MCF 10A (cell line): ENCODE measurements around the gene BTG2. TPM values are rescaled to one million over a fixed set of nuclear protein-coding genes. Genes with fewer than 3 reads are reported as not detected.

ENCODE experiments used
- BruUV-seq: library from RNA; stranded (reverse); fragments of 400-500 nt; replicated peaks from 2 replicates; lab custom pipeline; 2021; lab: Mats Ljungman, UMichigan
- CTCF ChIA-PET: fragments of 300-600 bp; sonication (Branson Sonifier 250); formaldehyde crosslinking; extraction: SDS; loops from one replicate; lab custom pipeline; 2021; ENCODE audit warnings: antibody characterized with exemption, inconsistent platforms; lab: Yijun Ruan, JAX
- POLR2A ChIA-PET: fragments of 300-600, 350-650 bp; sonication (Branson Sonifier 250); formaldehyde crosslinking; extraction: SDS; loops from one replicate; lab custom pipeline; 2020; ENCODE audit warnings: antibody characterized with exemption, inconsistent platforms; lab: Yijun Ruan, JAX
- DNase-seq: peaks from one replicate; pipeline ENCODE4 v3.0.0-alpha.2; 2018; ENCODE audit not compliant: unreplicated experiment
- H3K27ac Mint-ChIP-seq: one replicate; pipeline ENCODE4 v1.8.0; 2022; ENCODE audit warnings: mild to moderate bottlenecking, low read depth, mixed read lengths; ENCODE audit not compliant: unreplicated experiment
- H3K27me3 Mint-ChIP-seq: one replicate; pipeline ENCODE4 v1.8.0; 2022; ENCODE audit warnings: mixed read lengths; ENCODE audit not compliant: insufficient read depth, unreplicated experiment
- H3K36me3 Mint-ChIP-seq: one replicate; pipeline ENCODE4 v1.8.0; 2022; ENCODE audit warnings: mild to moderate bottlenecking, moderate library complexity, mixed read lengths; ENCODE audit not compliant: insufficient read depth, unreplicated experiment
- H3K4me1 Mint-ChIP-seq: one replicate; pipeline ENCODE4 v1.8.0; 2022; ENCODE audit warnings: mixed read lengths; ENCODE audit not compliant: insufficient read depth, unreplicated experiment
- H3K4me3 Mint-ChIP-seq: one replicate; pipeline ENCODE4 v1.8.0; 2022; ENCODE audit warnings: mild to moderate bottlenecking, moderate library complexity, mixed read lengths; ENCODE audit not compliant: unreplicated experiment
- H3K9me3 Mint-ChIP-seq: one replicate; pipeline ENCODE4 v1.8.0; 2022; ENCODE audit warnings: mixed read lengths; ENCODE audit not compliant: unreplicated experiment
- CTCF ChIP-seq: fragments of 200-600 bp; IDR thresholded peaks from one replicate; pipeline ENCODE4 v1.8.0; 2022; ENCODE audit warnings: antibody characterized with exemption, mild to moderate bottlenecking; ENCODE audit not compliant: unreplicated experiment
- intact Hi-C: fragments of 100-400 bp; cut with micrococcal nuclease; formaldehyde crosslinking; loops from 2 replicates; pipeline ENCODE4 v1.14.1; 2022
- total RNA-seq: library from RNA; stranded (reverse); gene quantifications from 2 replicates; pipeline ENCODE4 v1.2.3, GENCODE V29; 2022

Gene BTG2
- total RNA-seq, 1 experiment from 2014 or later = 44.4 TPM

DNA sequence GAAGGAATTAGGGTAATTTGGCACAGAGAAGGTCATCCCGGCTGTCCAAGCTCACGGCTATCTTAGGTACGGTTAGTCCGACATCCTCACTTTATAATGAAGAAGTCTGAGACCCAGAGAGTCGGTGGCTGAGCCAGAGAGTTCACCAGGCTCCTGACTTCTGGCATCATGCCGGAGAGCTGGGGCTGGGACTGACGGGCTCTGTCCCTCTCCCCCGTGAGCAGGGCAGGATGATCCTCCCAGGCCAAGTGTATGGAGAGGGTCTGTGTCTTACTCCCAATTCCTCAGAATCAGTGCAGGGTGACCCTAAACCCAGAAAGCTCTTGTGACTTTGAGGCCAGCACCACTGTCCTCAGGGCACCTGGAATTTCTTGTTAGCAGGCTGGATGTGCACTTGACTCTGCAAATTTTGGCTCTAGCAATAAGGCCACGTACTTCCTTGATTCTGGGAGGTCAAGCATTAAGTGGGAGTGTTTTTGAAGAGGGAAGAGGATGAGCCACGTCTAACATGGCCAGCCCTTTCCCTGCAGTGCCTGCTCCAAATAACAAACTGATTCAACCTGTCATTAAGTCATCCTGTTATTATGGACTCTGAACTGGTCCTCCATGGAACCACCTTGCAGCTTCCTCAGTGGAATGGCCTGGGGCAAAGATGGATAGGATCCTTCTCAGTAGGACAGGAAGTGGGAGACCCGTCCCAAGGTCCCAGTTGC, 20.8 kb upstream of the BTG2 start:
- POLR2A ChIA-PET = interaction anchor here (1.5 kb wide), 1 partner anchor 14 kb away, joined by 5 read pairs; no protein-coding TSS in a partner anchor
- no peak overlapping the region for H3K27ac Mint-ChIP-seq
- intact Hi-C loops = no loop called here
- H3K27me3 Mint-ChIP-seq = no peaks in the 10 kb centered on the region
- H3K36me3 Mint-ChIP-seq = no peaks in the 10 kb centered on the region
- H3K9me3 Mint-ChIP-seq = no peaks in the 10 kb centered on the region
- CTCF ChIA-PET = interaction anchor here (0.5 to 27.4 kb wide), 7 partner anchors 10 to 716 kb away, joined by 3 to 980 read pairs (median 4); no protein-coding TSS in a partner anchor
- H3K4me3 Mint-ChIP-seq = no peak overlapping the region
- no peak for DNase-seq
- no peak for TF ChIP-seq CTCF
- BruUV-seq = no TSS peak
- H3K4me1 Mint-ChIP-seq = peaks cover 9% of the 10 kb centered on the region

DNA sequence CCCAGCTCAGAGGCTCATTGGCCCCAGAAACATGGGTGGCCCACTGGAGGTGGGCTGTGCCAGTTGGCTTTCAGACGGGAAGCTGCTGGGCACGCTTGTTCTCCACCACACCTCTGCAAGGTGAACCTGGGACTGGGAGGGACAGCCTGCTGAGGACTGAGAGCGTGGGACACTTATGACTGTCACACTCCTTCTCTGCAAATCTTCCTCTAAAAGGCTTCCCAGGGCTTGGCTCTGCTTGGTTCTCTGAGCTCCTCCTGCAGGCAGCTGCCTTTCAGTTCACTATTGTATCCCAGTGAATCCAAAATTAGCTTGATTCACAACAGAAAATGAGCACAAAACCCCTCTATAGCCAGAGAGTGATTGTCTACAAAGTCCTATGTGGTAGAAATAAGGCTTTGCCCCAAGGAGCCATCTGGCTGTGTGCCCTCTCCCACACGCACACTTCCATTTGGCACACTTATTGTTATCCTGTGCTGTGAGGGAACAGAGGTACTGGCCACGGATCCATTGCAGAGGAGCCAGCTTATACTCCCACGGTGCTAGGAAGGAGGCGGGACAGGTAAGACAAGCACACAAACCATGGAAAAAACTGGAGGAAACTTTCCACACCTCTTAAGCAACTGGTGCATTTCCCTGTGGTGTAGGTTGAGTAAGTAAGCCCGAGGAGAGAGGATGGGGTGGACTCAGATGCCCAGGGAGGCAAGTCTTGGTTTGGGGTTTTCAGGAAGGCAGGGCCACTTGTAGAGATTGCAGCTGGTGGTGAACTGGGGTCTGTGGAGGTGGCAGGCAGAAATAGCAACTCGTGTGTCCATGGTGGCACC, 18.9 kb upstream of the BTG2 start:
- DNase-seq = peak; percentile 48
- Mint-ChIP-seq H3K9me3 (no peaks in the 10 kb centered on the region), H3K27me3 (no peaks in the 10 kb centered on the region), H3K4me1 (peaks cover under 1% of the 10 kb centered on the region), H3K27ac (no peak overlapping the region), H3K4me3 (no peak overlapping the region), H3K36me3 (no peaks in the 10 kb centered on the region)
- CTCF ChIA-PET = interaction anchor here (0.6 to 27.4 kb wide), 10 partner anchors 8 to 854 kb away, joined by 3 to 980 read pairs (median 4); no protein-coding TSS in a partner anchor
- POLR2A ChIA-PET = interaction anchor here (0.7 to 0.8 kb wide), 2 partner anchors 20 to 359 kb away, joined by 3 read pairs; no protein-coding TSS in a partner anchor
- no TSS peak for BruUV-seq
- no peak for TF ChIP-seq CTCF
- intact Hi-C loops = no loop called here

DNA sequence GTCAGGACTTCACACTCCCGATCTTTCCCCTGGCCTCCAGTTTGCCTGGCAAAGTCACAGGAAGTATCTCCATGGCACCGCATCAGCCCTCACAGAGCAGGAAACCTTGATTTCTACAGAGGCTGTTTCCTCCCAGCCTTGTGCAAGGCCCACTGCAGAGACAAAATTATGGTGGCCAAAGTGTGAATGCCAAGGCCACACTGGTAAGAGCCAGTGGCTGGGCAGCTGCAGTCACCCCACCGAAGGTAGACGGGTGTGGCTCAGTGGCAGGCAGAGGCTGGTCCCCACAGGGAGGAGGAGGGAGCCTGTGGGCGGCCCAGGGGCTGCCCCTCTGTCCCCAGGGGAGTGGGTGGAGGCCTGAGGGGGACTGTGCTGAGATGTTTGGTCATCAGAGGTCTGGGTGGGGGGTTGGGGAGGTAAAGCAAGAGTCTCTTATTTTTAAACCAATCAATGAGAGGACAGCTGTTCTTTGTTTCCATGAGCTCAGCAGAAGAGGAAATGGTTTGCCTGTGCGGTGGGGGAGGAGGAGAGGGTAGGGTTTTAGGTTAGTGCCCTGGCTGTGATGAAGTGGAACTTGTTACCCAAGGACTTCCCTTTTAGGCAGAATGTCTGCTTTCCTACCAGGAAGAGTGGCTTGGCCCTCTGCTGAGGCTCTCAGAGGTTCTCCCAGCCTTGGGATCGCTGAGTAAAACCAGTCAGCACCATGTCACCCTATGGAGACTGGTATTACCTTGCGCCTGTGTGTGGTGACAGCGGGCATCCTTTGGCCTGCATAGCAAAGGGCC, 18.0 kb upstream of the BTG2 start:
- H3K27ac Mint-ChIP-seq = no peak overlapping the region
- H3K4me3 Mint-ChIP-seq = no peak overlapping the region
- intact Hi-C loops = no loop called here
- H3K36me3 Mint-ChIP-seq = no peaks in the 10 kb centered on the region
- no peaks in the 10 kb centered on the region for H3K4me1 Mint-ChIP-seq
- no TSS peak for BruUV-seq
- H3K9me3 Mint-ChIP-seq = no peaks in the 10 kb centered on the region
- no peak for DNase-seq
- CTCF ChIA-PET = interaction anchor here (0.6 to 27.4 kb wide), 7 partner anchors 12 to 853 kb away, joined by 3 to 980 read pairs (median 7); no protein-coding TSS in a partner anchor
- H3K27me3 Mint-ChIP-seq = no peaks in the 10 kb centered on the region
- POLR2A ChIA-PET = interaction anchor here (0.8 to 1.2 kb wide), 4 partner anchors 12 to 19 kb away, joined by 3 to 5 read pairs (median 3); no protein-coding TSS in a partner anchor
- TF ChIP-seq CTCF = no peak
